Measurements from ENCODE around the gene GOLT1A.

GOLT1A gene

DNA sequence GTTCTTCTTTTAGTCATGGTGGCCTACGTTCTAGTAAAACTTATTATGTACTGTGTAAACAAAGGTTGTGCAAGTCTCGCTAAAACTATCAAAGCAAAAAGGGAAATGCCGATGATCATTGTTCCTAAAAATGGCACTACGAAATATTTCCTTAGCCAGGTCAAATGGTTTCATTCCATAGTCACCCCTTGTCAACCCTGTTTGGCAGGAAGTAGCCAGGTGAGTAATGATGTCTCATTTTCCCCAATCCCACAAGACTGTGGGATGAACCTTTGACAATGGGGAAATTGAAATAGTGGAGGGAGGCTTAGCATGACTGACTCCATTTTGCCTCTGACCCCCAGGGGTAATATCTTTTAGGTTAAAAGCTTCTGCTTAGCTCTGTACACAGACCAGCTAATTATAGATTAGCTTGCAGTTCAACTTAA lies 42.0 kb downstream of the GOLT1A start:
- TF ChIP-seq, protein P1, sequence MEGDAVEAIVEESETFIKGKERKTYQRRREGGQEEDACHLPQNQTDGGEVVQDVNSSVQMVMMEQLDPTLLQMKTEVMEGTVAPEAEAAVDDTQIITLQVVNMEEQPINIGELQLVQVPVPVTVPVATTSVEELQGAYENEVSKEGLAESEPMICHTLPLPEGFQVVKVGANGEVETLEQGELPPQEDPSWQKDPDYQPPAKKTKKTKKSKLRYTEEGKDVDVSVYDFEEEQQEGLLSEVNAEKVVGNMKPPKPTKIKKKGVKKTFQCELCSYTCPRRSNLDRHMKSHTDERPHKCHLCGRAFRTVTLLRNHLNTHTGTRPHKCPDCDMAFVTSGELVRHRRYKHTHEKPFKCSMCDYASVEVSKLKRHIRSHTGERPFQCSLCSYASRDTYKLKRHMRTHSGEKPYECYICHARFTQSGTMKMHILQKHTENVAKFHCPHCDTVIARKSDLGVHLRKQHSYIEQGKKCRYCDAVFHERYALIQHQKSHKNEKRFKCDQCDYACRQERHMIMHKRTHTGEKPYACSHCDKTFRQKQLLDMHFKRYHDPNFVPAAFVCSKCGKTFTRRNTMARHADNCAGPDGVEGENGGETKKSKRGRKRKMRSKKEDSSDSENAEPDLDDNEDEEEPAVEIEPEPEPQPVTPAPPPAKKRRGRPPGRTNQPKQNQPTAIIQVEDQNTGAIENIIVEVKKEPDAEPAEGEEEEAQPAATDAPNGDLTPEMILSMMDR (IDR thresholded peaks at IDR 0.05; ENCODE audit: control insufficient read depth, extremely low read depth, insufficient read depth): no peak
- no peak overlapping the region for H3K4me3 ChIP-seq (ENCODE audit: low read depth, low read length)
- DNase-seq (ENCODE audit: low read depth): no peak

DNA sequence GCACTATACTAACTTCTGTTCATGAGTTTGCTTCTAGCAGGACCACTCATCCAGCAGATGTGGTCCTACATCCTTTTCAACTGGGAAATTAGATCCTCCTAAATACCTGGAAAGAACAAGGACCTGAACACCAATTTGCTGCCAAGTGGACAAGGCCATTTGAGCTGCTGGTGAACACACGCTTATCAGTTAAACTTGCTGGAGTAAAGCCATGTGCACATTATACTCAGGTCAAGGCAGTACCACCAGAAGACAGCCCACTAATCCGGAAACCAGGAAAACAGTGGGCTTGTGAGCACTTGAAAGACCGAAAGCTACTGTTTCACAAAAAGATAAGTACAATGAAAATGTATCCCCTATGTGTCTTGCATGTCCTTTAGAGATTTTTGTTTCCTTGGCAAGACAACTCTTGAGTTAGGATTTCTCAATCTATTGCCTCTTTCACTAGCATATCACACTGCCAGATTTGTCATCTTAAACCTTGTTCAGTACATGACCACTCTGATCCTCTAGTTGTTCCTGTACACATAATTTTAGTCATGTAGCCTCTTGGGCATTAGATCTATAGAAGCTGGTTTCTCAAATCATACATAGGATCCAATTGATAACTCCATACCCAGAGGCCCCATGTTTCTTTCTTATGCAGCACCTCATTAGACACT lies 43.2 kb downstream of the GOLT1A start:
- DNase-seq (ENCODE audit: low read depth): no peak
- H3K4me3 ChIP-seq (ENCODE audit: low read depth, low read length): no peak overlapping the region
- TF ChIP-seq, protein P1 (IDR thresholded peaks at IDR 0.05; ENCODE audit: control insufficient read depth, extremely low read depth, insufficient read depth): no peak

DNA sequence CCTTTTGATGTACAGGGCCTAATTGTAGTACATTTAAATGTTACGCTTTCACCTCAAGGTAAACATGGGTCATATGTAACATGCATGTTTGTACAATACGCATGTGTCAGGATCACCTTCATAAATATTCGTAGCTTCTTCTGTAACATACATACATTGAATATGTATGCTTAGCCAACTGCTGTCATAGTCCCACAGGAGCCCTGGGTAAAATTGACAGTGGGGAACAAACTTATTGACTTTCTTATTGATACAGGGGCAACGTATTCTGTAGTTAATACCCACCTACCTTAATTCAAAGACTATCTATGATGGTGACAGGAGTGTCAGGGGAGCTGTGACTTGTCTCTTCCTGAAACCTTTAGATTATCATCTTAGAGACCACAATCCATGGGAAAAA lies 43.9 kb downstream of the GOLT1A start:
- TF ChIP-seq, protein P1 (IDR thresholded peaks at IDR 0.05; ENCODE audit: control insufficient read depth, extremely low read depth, insufficient read depth): no peak
- no peak for DNase-seq (ENCODE audit: low read depth)
- H3K4me3 ChIP-seq (ENCODE audit: low read depth, low read length): no peak overlapping the region

DNA sequence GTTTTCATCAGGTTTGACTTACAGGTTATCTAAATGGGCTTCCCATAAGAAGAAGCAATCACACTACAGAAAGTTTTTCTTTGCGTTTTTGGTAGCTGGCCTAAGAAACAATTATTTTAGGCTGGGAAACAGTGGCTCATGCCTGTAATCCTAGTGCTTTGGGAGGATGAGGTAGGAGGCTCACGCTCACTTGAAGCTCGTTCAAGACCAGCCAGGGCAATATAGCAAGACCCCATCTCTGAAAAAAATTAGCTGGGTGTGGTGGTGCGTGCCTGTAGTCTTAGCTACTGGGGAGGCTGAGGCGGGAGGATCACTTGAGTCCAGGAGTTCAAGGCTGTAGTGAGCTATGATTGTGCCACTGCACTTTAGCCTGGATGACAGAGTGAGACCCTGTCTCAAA lies 46.1 kb downstream of the GOLT1A start:
- TF ChIP-seq, protein P1 (IDR thresholded peaks at IDR 0.05; ENCODE audit: control insufficient read depth, extremely low read depth, insufficient read depth): no peak
- H3K4me3 ChIP-seq (ENCODE audit: low read depth, low read length): no peak overlapping the region
- no peak for DNase-seq (ENCODE audit: low read depth)

DNA sequence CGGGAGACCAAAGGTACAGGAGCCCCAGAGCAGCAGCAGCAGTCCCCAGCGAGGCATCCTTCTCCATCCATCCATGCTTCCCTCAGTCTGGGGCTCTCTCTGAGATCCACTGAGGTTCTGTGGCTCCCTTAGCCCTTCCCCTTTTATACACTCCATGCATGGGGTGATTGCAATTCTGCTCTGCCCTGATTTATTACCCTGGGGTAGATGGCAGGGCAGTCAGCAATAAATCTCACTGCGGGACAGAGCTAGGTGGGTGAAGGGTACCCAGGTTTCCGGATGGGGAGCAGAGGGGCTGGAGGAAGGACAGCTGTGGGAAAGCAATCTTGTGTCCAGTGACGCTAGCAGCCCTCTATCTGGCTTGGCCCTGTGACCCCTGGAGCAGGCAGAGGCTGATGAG lies 47.6 kb downstream of the GOLT1A start, which contains the start of gene REN:
REN (minus strand) TSS at position 119 of the 400 bp plus-strand sequence; CDS start at position 75, 44 bp downstream.
- TF ChIP-seq, protein P1 (IDR thresholded peaks at IDR 0.05; ENCODE audit: control insufficient read depth, extremely low read depth, insufficient read depth): no peak
- DNase-seq (ENCODE audit: low read depth): no peak
- H3K4me3 ChIP-seq (ENCODE audit: low read depth, low read length): no peak within 1 kb of the TSS

DNA sequence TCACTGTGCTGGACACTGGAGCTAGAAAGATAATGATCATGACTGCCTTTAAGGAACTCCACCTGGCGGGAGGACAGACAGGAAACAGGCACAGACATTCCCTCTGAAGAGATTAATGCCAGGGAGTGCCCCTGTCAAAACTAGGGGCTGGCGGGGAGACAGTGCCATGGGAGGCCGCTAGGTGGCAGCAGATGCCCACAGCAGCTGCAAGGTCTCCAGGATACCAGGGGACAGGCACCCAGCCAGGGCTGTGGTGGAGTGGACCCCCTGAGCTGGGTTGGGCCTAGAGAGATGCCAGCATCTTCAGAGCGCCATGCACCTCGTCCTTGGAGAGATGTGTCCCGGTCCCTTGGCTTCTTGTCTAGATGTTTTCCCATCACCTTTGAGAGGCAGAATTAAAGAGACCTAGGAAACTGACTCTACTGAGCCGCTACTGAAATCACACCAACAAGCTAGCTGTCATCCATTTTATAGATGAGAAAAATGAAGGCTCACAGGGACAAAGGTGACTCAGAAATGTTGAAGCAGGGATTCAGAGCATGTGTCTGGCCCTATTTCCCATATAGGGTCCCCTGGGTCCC lies 51.2 kb downstream of the GOLT1A start:
- peak; percentile 83 for DNase-seq (ENCODE audit: low read depth)
- TF ChIP-seq, protein P1 (IDR thresholded peaks at IDR 0.05; ENCODE audit: control insufficient read depth, extremely low read depth, insufficient read depth): peak; percentile 97

More for the DNA sequence above, 51.2 kb downstream of the GOLT1A start:
- H3K4me3 ChIP-seq (ENCODE audit: low read depth, low read length): no peak overlapping the region

Data from LNCaP clone FGC (cell line).